CD4-positive, CD25-positive, alpha-beta regulatory T cell (primary cell): Measurements from ENCODE around the gene AEBP2. TPM values are rescaled to one million over a fixed set of nuclear protein-coding genes. Genes with fewer than 3 reads are reported as not detected.

Experiments
- ATAC-seq, 2 donors: fragments of 150-1000 bp; cut with Tn5 transposase; one replicate each; pipeline ENCODE4 v1.10.0; 2021; ENCODE audit warnings: low read depth in 2 of 2, moderate number of reproducible peaks in 2 of 2, moderate library complexity in 1 of 2
- DNase-seq, 3 donors: peaks; one replicate each; pipeline versions ENCODE4 v3.0.0 to v3.0.0-alpha.2; 2012 to 2022; ENCODE audit warnings: mixed read lengths in 1 of 3
- H3K27ac ChIP-seq: one replicate; pipeline ENCODE4 v1.7.0; 2013; ENCODE audit warnings: mild to moderate bottlenecking, low read length; ENCODE audit not compliant: insufficient read depth, poor library complexity, severe bottlenecking
- H3K27me3 ChIP-seq: one replicate; pipeline ENCODE4 v1.7.0; 2013; ENCODE audit warnings: low read length; ENCODE audit not compliant: control insufficient read depth, insufficient read depth
- H3K36me3 ChIP-seq: one replicate; pipeline ENCODE4 v1.7.0; 2013; ENCODE audit warnings: mild to moderate bottlenecking, low read length, moderate library complexity; ENCODE audit not compliant: control insufficient read depth, insufficient read depth
- H3K4me1 ChIP-seq: 2 replicates; pipeline ENCODE4 v1.7.0; 2013; ENCODE audit warnings: mild to moderate bottlenecking, low read length; ENCODE audit not compliant: insufficient read depth, control insufficient read depth, poor library complexity, severe bottlenecking
- H3K4me3 ChIP-seq: one replicate; pipeline ENCODE4 v1.7.0; 2013; ENCODE audit warnings: low read depth, mild to moderate bottlenecking, low read length, moderate library complexity
- H3K9me3 ChIP-seq, 2 experiments: 1 replicate in 1 of 2; 2 replicates in 1 of 2; pipeline ENCODE4 v1.7.0; 2013; ENCODE audit warnings: low read length in 2 of 2, mild to moderate bottlenecking in 1 of 2, moderate library complexity in 1 of 2; ENCODE audit not compliant: control insufficient read depth in 2 of 2
- H3K27ac Mint-ChIP-seq, 3 donors: one replicate each; pipeline ENCODE4 v1.8.0; 2020 to 2022; ENCODE audit warnings: mild to moderate bottlenecking in 3 of 3, mixed read lengths in 3 of 3, moderate library complexity in 2 of 3
- H3K27me3 Mint-ChIP-seq: one replicate; pipeline ENCODE4 v1.8.0; 2022; ENCODE audit warnings: mild to moderate bottlenecking, mixed read lengths
- H3K36me3 Mint-ChIP-seq: one replicate; pipeline ENCODE4 v1.8.0; 2020; ENCODE audit warnings: mixed read lengths
- H3K4me1 Mint-ChIP-seq, 4 donors: one replicate each; pipeline ENCODE4 v1.8.0; 2020 to 2022; ENCODE audit warnings: mixed read lengths in 4 of 4, mild to moderate bottlenecking in 1 of 4
- H3K4me3 Mint-ChIP-seq, 4 donors: one replicate each; pipeline ENCODE4 v1.8.0; 2020 to 2022; ENCODE audit warnings: mild to moderate bottlenecking in 4 of 4, mixed read lengths in 4 of 4, moderate library complexity in 3 of 4
- H3K9me3 Mint-ChIP-seq, 7 donors: one replicate each; pipeline ENCODE4 v1.8.0; 2020 to 2022; ENCODE audit warnings: mixed read lengths in 7 of 7, mild to moderate bottlenecking in 3 of 7, moderate library complexity in 2 of 7
- polyA plus RNA-seq, 4 donors: library from polyadenylated mRNA; unstranded; fragments of 300-500 nt; fragmentation: Illumina TruSeq; gene quantifications; one replicate each; pipeline ENCODE4 v1.2.3, GENCODE V29; 2021
- total RNA-seq: library from RNA; stranded (reverse); gene quantifications from one replicate; pipeline ENCODE4 v1.2.3, GENCODE V29; 2022

The AEBP2 gene
- total and polyA plus RNA-seq, 5 donors from 2014 or later, result 9.1 to 64.7 (median 11.6) TPM

- DNase-seq, result no peak
- H3K4me3 Mint-ChIP-seq, result peak overlapping the region; percentile 10 to 56 (median 20)
- H3K27me3 Mint-ChIP-seq, result no peaks in the 10 kb centered on the region
- H3K9me3 Mint-ChIP-seq, result no peaks in the 10 kb centered on the region
- Histone ChIP-seq H3K9me3 (no peaks in the 10 kb centered on the region), H3K36me3 (peaks cover 4% of the 10 kb centered on the region), H3K27ac (no peak overlapping the region), H3K27me3 (no peaks in the 10 kb centered on the region), H3K4me1 (peaks cover 12% of the 10 kb centered on the region), H3K4me3 (no peak overlapping the region)
- H3K36me3 Mint-ChIP-seq, result peaks cover 14% of the 10 kb centered on the region
- ATAC-seq, result no peak
- H3K4me1 Mint-ChIP-seq, result peaks cover 44 to 90% (median 59%) of the 10 kb centered on the region in 4 donors
- H3K27ac Mint-ChIP-seq, result peak overlapping the region in 1 of 3 donors; percentile 39
These were observed 11.1 kb downstream of the AEBP2 start for GRCh38 chr12:19450362-19450761.

- Mint-ChIP-seq H3K4me3 (peak overlapping the region in 2 of 4 donors; percentile 5 to 56), H3K27ac (peak overlapping the region in 2 of 3 donors; percentile 41 to 44), H3K36me3 (peaks cover 13% of the 10 kb centered on the region), H3K4me1 (peaks cover 40 to 91% (median 57%) of the 10 kb centered on the region in 4 donors), H3K27me3 (no peaks in the 10 kb centered on the region), H3K9me3 (no peaks in the 10 kb centered on the region)
- Histone ChIP-seq H3K4me3 (no peak overlapping the region), H3K4me1 (peaks cover 12% of the 10 kb centered on the region), H3K36me3 (peaks cover 4% of the 10 kb centered on the region), H3K27me3 (no peaks in the 10 kb centered on the region), H3K9me3 (no peaks in the 10 kb centered on the region), H3K27ac (no peak overlapping the region)
- DNase-seq, result no peak
- no peak for ATAC-seq
These were observed 11.9 kb downstream of the AEBP2 start for GRCh38 chr12:19451196-19451595.

GRCh38 chr12:19453961-19454360 lies 14.7 kb downstream of the AEBP2 start:
- Mint-ChIP-seq H3K36me3 (peaks cover 26% of the 10 kb centered on the region), H3K9me3 (no peaks in the 10 kb centered on the region), H3K27me3 (no peaks in the 10 kb centered on the region), H3K4me1 (peaks cover 42 to 92% (median 67%) of the 10 kb centered on the region in 4 donors), H3K27ac (peak overlapping the region; percentile 60 to 82 (median 73)), H3K4me3 (no peak overlapping the region)
- ATAC-seq (no peak), DNase-seq (no peak)
- no peak overlapping the region for H3K27ac ChIP-seq
- H3K27me3 ChIP-seq, result no peaks in the 10 kb centered on the region
- no peaks in the 10 kb centered on the region for H3K9me3 ChIP-seq
- H3K4me3 ChIP-seq, result no peak overlapping the region
- H3K4me1 ChIP-seq, result peaks cover 16% of the 10 kb centered on the region
- peaks cover 6% of the 10 kb centered on the region for H3K36me3 ChIP-seq

GRCh38 chr12:19454837-19455236 lies 15.5 kb downstream of the AEBP2 start:
- H3K36me3 ChIP-seq, result peaks cover 6% of the 10 kb centered on the region
- H3K4me3 ChIP-seq, result no peak overlapping the region
- ATAC-seq (no peak), DNase-seq (no peak)
- H3K27me3 Mint-ChIP-seq, result no peaks in the 10 kb centered on the region
- peaks cover 16% of the 10 kb centered on the region for H3K4me1 ChIP-seq
- H3K4me3 Mint-ChIP-seq, result peak overlapping the region in 1 of 4 donors; percentile 35
- no peaks in the 10 kb centered on the region for H3K9me3 ChIP-seq
- H3K9me3 Mint-ChIP-seq, result no peaks in the 10 kb centered on the region
- no peaks in the 10 kb centered on the region for H3K27me3 ChIP-seq
- H3K4me1 Mint-ChIP-seq, result peaks cover 34 to 90% (median 65%) of the 10 kb centered on the region in 4 donors
- no peak overlapping the region for H3K27ac ChIP-seq
- H3K27ac Mint-ChIP-seq, result peak overlapping the region in 2 of 3 donors; percentile 55 to 73
- H3K36me3 Mint-ChIP-seq, result peaks cover 26% of the 10 kb centered on the region

GRCh38 chr12:19456176-19456575 lies 16.9 kb downstream of the AEBP2 start:
- Mint-ChIP-seq H3K36me3 (peaks cover 26% of the 10 kb centered on the region), H3K27me3 (no peaks in the 10 kb centered on the region), H3K27ac (no peak overlapping the region), H3K4me3 (no peak overlapping the region), H3K4me1 (peaks cover 25 to 90% (median 62%) of the 10 kb centered on the region in 4 donors), H3K9me3 (no peaks in the 10 kb centered on the region)
- Histone ChIP-seq H3K4me3 (no peak overlapping the region), H3K27ac (no peak overlapping the region), H3K27me3 (no peaks in the 10 kb centered on the region), H3K9me3 (no peaks in the 10 kb centered on the region), H3K4me1 (peaks cover 14% of the 10 kb centered on the region), H3K36me3 (peaks cover 6% of the 10 kb centered on the region)
- ATAC-seq, result no peak
- DNase-seq, result no peak

GRCh38 chr12:19457561-19457960 lies 18.3 kb downstream of the AEBP2 start:
- Mint-ChIP-seq H3K9me3 (no peaks in the 10 kb centered on the region), H3K4me1 (peaks cover 22 to 87% (median 62%) of the 10 kb centered on the region in 4 donors), H3K27me3 (no peaks in the 10 kb centered on the region), H3K4me3 (no peak overlapping the region), H3K36me3 (peaks cover 26% of the 10 kb centered on the region), H3K27ac (peak overlapping the region; percentile 17 to 70 (median 47))
- ATAC-seq, result no peak
- no peaks in the 10 kb centered on the region for H3K27me3 ChIP-seq
- H3K9me3 ChIP-seq, result no peaks in the 10 kb centered on the region
- peaks cover 15% of the 10 kb centered on the region for H3K4me1 ChIP-seq
- H3K27ac ChIP-seq, result no peak overlapping the region
- DNase-seq, result no peak
- H3K36me3 ChIP-seq, result peaks cover 8% of the 10 kb centered on the region
- no peak overlapping the region for H3K4me3 ChIP-seq

- no peaks in the 10 kb centered on the region for H3K9me3 ChIP-seq
- H3K4me3 ChIP-seq, result no peak overlapping the region
- H3K27me3 ChIP-seq, result no peaks in the 10 kb centered on the region
- H3K36me3 Mint-ChIP-seq, result peaks cover 34% of the 10 kb centered on the region
- peaks cover 28 to 78% (median 64%) of the 10 kb centered on the region in 4 donors for H3K4me1 Mint-ChIP-seq
- ATAC-seq (no peak), DNase-seq (no peak)
- H3K27ac Mint-ChIP-seq, result peak overlapping the region in 1 of 3 donors; percentile 45
- H3K4me1 ChIP-seq, result peaks cover 11% of the 10 kb centered on the region
- peaks cover 15% of the 10 kb centered on the region for H3K36me3 ChIP-seq
- H3K4me3 Mint-ChIP-seq, result no peak overlapping the region
- H3K27me3 Mint-ChIP-seq, result no peaks in the 10 kb centered on the region
- no peaks in the 10 kb centered on the region for H3K9me3 Mint-ChIP-seq
- no peak overlapping the region for H3K27ac ChIP-seq
These were observed 19.4 kb downstream of the AEBP2 start for GRCh38 chr12:19458733-19459132.

- Histone ChIP-seq H3K4me3 (no peak overlapping the region), H3K9me3 (no peaks in the 10 kb centered on the region), H3K27ac (peak overlapping the region; percentile 5), H3K4me1 (peaks cover 9% of the 10 kb centered on the region), H3K36me3 (peaks cover 19% of the 10 kb centered on the region), H3K27me3 (no peaks in the 10 kb centered on the region)
- peak in 1 of 3 donors; percentile 35 for DNase-seq
- H3K4me1 Mint-ChIP-seq, result peaks cover 26 to 51% (median 46%) of the 10 kb centered on the region in 4 donors
- no peak overlapping the region for H3K4me3 Mint-ChIP-seq
- H3K36me3 Mint-ChIP-seq, result peaks cover 35% of the 10 kb centered on the region
- H3K9me3 Mint-ChIP-seq, result no peaks in the 10 kb centered on the region
- no peaks in the 10 kb centered on the region for H3K27me3 Mint-ChIP-seq
- H3K27ac Mint-ChIP-seq, result peak overlapping the region in 1 of 3 donors; percentile 80
- no peak for ATAC-seq
These were observed 22.7 kb downstream of the AEBP2 start for GRCh38 chr12:19461999-19462398.
